Measurements from ENCODE around the gene DAPK3. TPM values are rescaled to one million over a fixed set of nuclear protein-coding genes. Genes with fewer than 3 reads are reported as not detected.
"Not testable (repeated sequence)": the region's sequence is repeated elsewhere in the genome, so short reads cannot be mapped to it uniquely, and the experiment has no call there.

The DAPK3 gene
- total RNA-seq, 1 experiment from 2014 or later: 66.6 TPM

GRCh38 chr19:3949294-3949693 lies 21.6 kb downstream of the DAPK3 start:
- no peaks in the 10 kb centered on the region for H3K9me3 ChIP-seq (ENCODE audit: control insufficient read depth, insufficient read depth, low read depth, low read length)
- 0 out of 2 replicates have a peak, but pooled peaks cover 4% of the 10 kb centered on the region for H3K4me1 ChIP-seq (ENCODE audit: control insufficient read depth, insufficient read depth, low read length)
- intact Hi-C loops (cut with micrococcal nuclease; ENCODE audit: unreplicated experiment): no loop called here
- no peak for TF ChIP-seq TCF7L2 (IDR thresholded peaks at IDR 0.05; ENCODE audit: low read depth, low read length)
- no peak for TF ChIP-seq REST (IDR thresholded peaks at IDR 0.05; ENCODE audit: insufficient read depth in 1 of 2, low read depth in 2 of 2, low read length in 1 of 2)
- TF ChIP-seq SIN3A (IDR thresholded peaks at IDR 0.05; ENCODE audit: borderline replicate concordance, insufficient read depth, low read depth, low read length): no peak
- no peak for TF ChIP-seq POLR2AphosphoS5 (IDR thresholded peaks at IDR 0.05; ENCODE audit: low read depth, low read length)
- TF ChIP-seq CTCF (IDR thresholded peaks at IDR 0.05): no peak
- H3K4me3 ChIP-seq (ENCODE audit: low read depth in 2 of 2, low read length in 2 of 2): no peak overlapping the region
- H3K27me3 ChIP-seq (ENCODE audit: control insufficient read depth, insufficient read depth, low read length): no peaks in the 10 kb centered on the region
- in situ Hi-C loops (cut with HindIII; ENCODE audit: low pct_unique_long_range_greater_than_20kb, low sequenced_read_pairs): no loop called here
- BruUV-seq (replicated peaks): no TSS peak
- no peak for DNase-seq (ENCODE audit: low read depth, low spot score)
- H3K27ac ChIP-seq (ENCODE audit: low read length): no peak overlapping the region
- H3K36me3 ChIP-seq (ENCODE audit: control insufficient read depth, insufficient read depth, low read length): no peaks in the 10 kb centered on the region
- POLR2A ChIA-PET: no interaction called here
- ATAC-seq: no peak
- CTCF ChIA-PET: interaction anchor here (0.6 kb wide), 1 partner anchor 192 kb away, joined by 6 read pairs; no protein-coding TSS in a partner anchor

- not testable (repeated sequence) for DNase-seq (ENCODE audit: low read depth, low spot score)
Observed at GRCh38 chr19:3947316-3947933, 23.5 kb downstream of the DAPK3 start.

GRCh38 chr19:3945838-3946237 lies 25.1 kb downstream of the DAPK3 start:
- no TSS peak for BruUV-seq (replicated peaks)
- intact Hi-C loops (cut with micrococcal nuclease; ENCODE audit: unreplicated experiment): no loop called here
- H3K9me3 ChIP-seq (ENCODE audit: control insufficient read depth, insufficient read depth, low read depth, low read length): no peaks in the 10 kb centered on the region
- no peaks in the 10 kb centered on the region for H3K27me3 ChIP-seq (ENCODE audit: control insufficient read depth, insufficient read depth, low read length)
- CTCF ChIA-PET: interaction anchor here (0.5 kb wide), 1 partner anchor 623 kb away, joined by 5 read pairs; no protein-coding TSS in a partner anchor
- ATAC-seq (no peak), DNase-seq (ENCODE audit: low read depth, low spot score) (no peak)
- POLR2A ChIA-PET: interaction anchor here (0.6 kb wide), 1 partner anchor 9 kb away, joined by 3 read pairs; no protein-coding TSS in a partner anchor
- no peak overlapping the region for H3K27ac ChIP-seq (ENCODE audit: low read length)
- TF ChIP-seq REST (IDR thresholded peaks at IDR 0.05; ENCODE audit: insufficient read depth in 1 of 2, low read depth in 2 of 2, low read length in 1 of 2) (no peak), SIN3A (IDR thresholded peaks at IDR 0.05; ENCODE audit: borderline replicate concordance, insufficient read depth, low read depth, low read length) (no peak), CTCF (IDR thresholded peaks at IDR 0.05) (no peak), POLR2AphosphoS5 (IDR thresholded peaks at IDR 0.05; ENCODE audit: low read depth, low read length) (no peak), TCF7L2 (IDR thresholded peaks at IDR 0.05; ENCODE audit: low read depth, low read length) (no peak)
- H3K4me1 ChIP-seq (ENCODE audit: control insufficient read depth, insufficient read depth, low read length): no peaks in the 10 kb centered on the region
- in situ Hi-C loops (cut with HindIII; ENCODE audit: low pct_unique_long_range_greater_than_20kb, low sequenced_read_pairs): no loop called here
- no peaks in the 10 kb centered on the region for H3K36me3 ChIP-seq (ENCODE audit: control insufficient read depth, insufficient read depth, low read length)
- H3K4me3 ChIP-seq (ENCODE audit: low read depth in 2 of 2, low read length in 2 of 2): no peak overlapping the region

More at GRCh38 chr19:3947316-3947933, 23.5 kb downstream of the DAPK3 start:
- H3K27me3 ChIP-seq (ENCODE audit: control insufficient read depth, insufficient read depth, low read length); H3K4me3 ChIP-seq (ENCODE audit: low read depth in 2 of 2, low read length in 2 of 2); H3K9me3 ChIP-seq (ENCODE audit: control insufficient read depth, insufficient read depth, low read depth, low read length); POLR2A ChIA-PET; intact Hi-C loops (cut with micrococcal nuclease; ENCODE audit: unreplicated experiment); H3K27ac ChIP-seq (ENCODE audit: low read length); in situ Hi-C loops (cut with HindIII; ENCODE audit: low pct_unique_long_range_greater_than_20kb, low sequenced_read_pairs); H3K4me1 ChIP-seq (ENCODE audit: control insufficient read depth, insufficient read depth, low read length); BruUV-seq (replicated peaks); CTCF ChIA-PET; ATAC-seq; H3K36me3 ChIP-seq (ENCODE audit: control insufficient read depth, insufficient read depth, low read length): not testable (repeated sequence)
